BJ (cell line): Measurements from ENCODE around the gene ZNF836. TPM values are rescaled to one million over a fixed set of nuclear protein-coding genes. Genes with fewer than 3 reads are reported as not detected.

Experiments
- CTCF ChIA-PET: fragments of 350-600 bp; formaldehyde crosslinking; extraction: SDS; loops from one replicate; lab custom pipeline; 2021; ENCODE audit warnings: antibody characterized with exemption, inconsistent platforms; lab: Yijun Ruan, JAX
- POLR2A ChIA-PET: fragments of 300-600 bp; sonication (Branson Sonifier 250); formaldehyde crosslinking; extraction: SDS; loops from one replicate; lab custom pipeline; 2021; ENCODE audit warnings: antibody characterized with exemption; lab: Charles Lee
- DNase-seq: peaks from one replicate; pipeline ENCODE4 v3.0.0-alpha.2; 2011; ENCODE audit warnings: low read depth
- H3K27me3 ChIP-seq: 2 replicates; pipeline ENCODE4 v1.6.0; 2011; ENCODE audit warnings: low read length; ENCODE audit not compliant: control insufficient read depth, insufficient read depth
- H3K36me3 ChIP-seq: 2 replicates; pipeline ENCODE4 v1.5.1; 2011; ENCODE audit warnings: low read length; ENCODE audit not compliant: control insufficient read depth, insufficient read depth
- H3K4me3 ChIP-seq: 2 replicates; pipeline ENCODE4 v1.5.1; 2011; ENCODE audit warnings: low read depth, mild to moderate bottlenecking, control low read depth, low read length
- CTCF ChIP-seq: IDR thresholded peaks from 2 replicates; pipeline ENCODE4 v1.5.1; 2011; ENCODE audit warnings: low read depth, mild to moderate bottlenecking, control low read depth, inconsistent platforms, low read length, moderate library complexity; ENCODE audit not compliant: insufficient read depth
- polyA plus RNA-seq: library from polyadenylated mRNA; depleted of rRNA; stranded (reverse); fragments of >200 nt; gene quantifications from 2 replicates; pipeline ENCODE4 v1.2.3, GENCODE V29; 2011; rRNA removed
- small RNA-seq: library from RNA; depleted of rRNA; stranded (forward); fragments of <200 nt; gene quantifications from one replicate; pipeline ENCODE3, GENCODE V24; 2012; ENCODE audit warnings: low replicate concordance, low read depth; ENCODE audit not compliant: insufficient read length

The ZNF836 gene
- polyA plus RNA-seq, 1 experiment, result 1.5 TPM

- CTCF ChIA-PET, result no interaction called here
- TF ChIP-seq CTCF, result no peak
- Histone ChIP-seq H3K4me3 (no peak overlapping the region), H3K36me3 (peaks cover 11% of the 10 kb centered on the region), H3K27me3 (no peaks in the 10 kb centered on the region)
- POLR2A ChIA-PET, result no interaction called here
- DNase-seq, result no peak
These were observed 56.7 kb downstream of the ZNF836 start for GRCh38 chr19:52114691-52115090.

- TF ChIP-seq CTCF, result no peak
- H3K36me3 ChIP-seq, result peaks cover 8% of the 10 kb centered on the region
- CTCF ChIA-PET, result no interaction called here
These were observed 58.8 kb downstream of the ZNF836 start for GRCh38 chr19:52112624-52113023.

GRCh38 chr19:52110780-52111179 lies 60.6 kb downstream of the ZNF836 start:
- Histone ChIP-seq H3K27me3 (no peaks in the 10 kb centered on the region), H3K36me3 (0 out of 2 replicates have a peak, but pooled peaks cover 2% of the 10 kb centered on the region), H3K4me3 (no peak overlapping the region)
- no peak for TF ChIP-seq CTCF
- DNase-seq, result no peak
- CTCF ChIA-PET, result interaction anchor here (1.0 to 1.1 kb wide), 2 partner anchors 12 to 29 kb away, joined by 3 read pairs; partner anchors contain the start of gene ZNF616
- POLR2A ChIA-PET, result no interaction called here

More at GRCh38 chr19:52112624-52113023, 58.8 kb downstream of the ZNF836 start:
- POLR2A ChIA-PET, result no interaction called here
- Histone ChIP-seq H3K4me3 (no peak overlapping the region), H3K27me3 (no peaks in the 10 kb centered on the region)
- no peak for DNase-seq

Small RNA genes within 50 kb of the gene (small RNA-seq; reads per million reads assigned to genes)
- gene RPL37P23, result not detected

Other genes with a start within 250 kb of the ZNF836 start
- gene ZNF613, start 244.1 kb downstream of the ZNF836 start, polyA plus RNA-seq, result 5.1 and 6.6 TPM in 2 replicates
- gene ZNF350, start 184.8 kb downstream of the ZNF836 start, polyA plus RNA-seq, result 5.5 and 8.0 TPM in 2 replicates
- gene ZNF615, start 163.4 kb downstream of the ZNF836 start, polyA plus RNA-seq, result 3.8 and 6.2 TPM in 2 replicates
- 4.3 and 5.9 TPM in 2 replicates for gene ZNF614, start 143.2 kb downstream of the ZNF836 start, polyA plus RNA-seq
- 1.9 and 4.4 TPM in 2 replicates for gene ZNF432, start 122.8 kb downstream of the ZNF836 start, polyA plus RNA-seq
- gene ZNF841, start 75.9 kb downstream of the ZNF836 start, polyA plus RNA-seq, result 4.8 and 6.7 TPM in 2 replicates
- 2.6 and 3.1 TPM in 2 replicates for gene ZNF616, start 31.7 kb downstream of the ZNF836 start, polyA plus RNA-seq
- 146 and 269 TPM in 2 replicates for gene PPP2R1A, start 18.4 kb upstream of the ZNF836 start, polyA plus RNA-seq
- 4.2 and 7.9 TPM in 2 replicates for gene ZNF766, start 98.0 kb upstream of the ZNF836 start, polyA plus RNA-seq
- gene ZNF480, start 125.5 kb upstream of the ZNF836 start, polyA plus RNA-seq, result 2.1 and 4.8 TPM in 2 replicates
- gene ZNF610, start 164.6 kb upstream of the ZNF836 start, polyA plus RNA-seq, result 1.4 and 1.7 TPM in 2 replicates
- 12.9 and 16.1 TPM in 2 replicates for gene ZNF880, start 198.3 kb upstream of the ZNF836 start, polyA plus RNA-seq
- gene ZNF528, start 226.2 kb upstream of the ZNF836 start, polyA plus RNA-seq, result 12.1 and 18.3 TPM in 2 replicates